GM19468 (cell line): ENCODE results near the gene YPEL4.
A peak's percentile ranks its signal among the peaks of the same experiment; 100 is the strongest.
"Not testable (repeated sequence)": the region's sequence is repeated elsewhere in the genome, so short reads cannot be mapped to it uniquely, and the experiment has no call there.

ENCODE experiments used
- ATAC-seq: cut with Tn5 transposase; IDR thresholded peaks from one replicate; pipeline ENCODE4 v1.9.1; 2021; ENCODE audit warnings: mild to moderate bottlenecking, moderate library complexity, moderate number of reproducible peaks; ENCODE audit not compliant: unreplicated experiment; ENCODE audit errors: extremely low read depth

Gene YPEL4, protein sequence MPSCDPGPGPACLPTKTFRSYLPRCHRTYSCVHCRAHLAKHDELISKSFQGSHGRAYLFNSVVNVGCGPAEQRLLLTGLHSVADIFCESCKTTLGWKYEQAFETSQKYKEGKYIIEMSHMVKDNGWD

DNA sequence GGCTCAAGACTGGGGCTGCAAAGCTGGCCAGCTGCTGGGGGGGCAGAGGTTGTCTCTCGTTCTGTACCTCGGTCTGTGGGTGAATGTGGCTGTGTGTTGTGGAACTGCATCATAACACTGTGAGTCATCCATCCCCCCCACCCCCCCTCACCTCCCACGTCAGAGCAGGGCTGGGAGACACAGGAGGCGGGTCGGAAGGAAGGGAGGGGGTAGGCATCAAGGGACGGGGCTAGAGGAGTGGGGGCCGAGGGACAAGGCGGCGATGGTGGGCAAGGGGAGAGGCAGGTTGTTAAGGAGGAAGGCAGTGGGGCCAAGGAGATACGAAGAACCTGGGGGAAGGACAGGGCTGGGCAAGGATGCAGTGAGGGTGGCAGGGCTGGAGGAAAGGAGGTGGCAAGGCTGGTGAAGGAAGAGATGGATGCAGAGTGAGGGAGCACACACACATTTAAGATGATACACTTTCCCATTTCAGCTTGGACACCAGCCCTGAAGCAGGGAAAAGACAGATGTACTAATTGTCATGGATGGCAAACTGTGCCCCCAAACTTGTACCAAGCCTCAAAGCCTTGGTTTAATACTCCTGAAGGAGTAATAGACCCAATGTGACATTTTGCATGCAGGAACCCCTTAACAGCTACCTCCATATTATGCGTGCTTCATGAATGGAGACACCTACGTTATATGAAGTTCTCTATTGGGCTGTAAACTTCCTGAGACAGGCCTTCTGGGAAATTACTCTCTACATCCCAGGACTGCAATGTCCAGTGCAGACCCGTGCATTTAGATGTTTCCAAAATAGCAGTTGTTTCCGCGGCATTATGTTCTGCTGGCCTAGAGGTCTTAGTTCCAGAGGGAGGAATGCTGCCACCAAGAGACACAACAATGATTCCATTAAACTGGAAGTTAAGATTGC, at the start of gene YPEL4:
TSS of gene YPEL4 (minus strand) at position 87 of the 913 bp plus-strand sequence. CDS start 2,805 bp downstream, outside the sequence.
- no peak for ATAC-seq

DNA sequence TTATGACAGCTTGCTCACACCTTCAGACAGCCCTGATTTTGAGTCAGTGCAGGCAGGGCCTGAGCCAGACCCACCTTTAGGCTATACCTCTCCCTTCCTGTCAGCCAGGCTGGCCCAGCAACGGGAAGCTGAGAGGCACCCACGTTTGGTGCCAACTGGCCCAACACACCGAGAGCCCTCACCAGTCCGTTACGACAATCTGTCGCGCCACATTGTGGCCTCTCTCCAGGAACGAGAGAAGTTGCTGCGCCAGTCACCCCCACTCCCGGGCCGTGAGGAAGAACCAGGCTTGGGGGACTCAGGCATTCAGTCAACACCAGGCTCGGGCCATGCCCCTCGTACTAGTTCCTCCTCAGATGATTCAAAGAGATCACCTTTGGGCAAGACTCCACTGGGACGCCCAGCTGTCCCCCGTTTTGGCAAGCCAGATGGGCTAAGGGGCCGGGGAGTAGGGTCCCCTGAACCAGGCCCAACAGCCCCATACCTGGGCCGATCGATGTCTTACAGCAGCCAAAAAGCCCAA, 49.2 kb upstream of the YPEL4 start:
- no peak for ATAC-seq

DNA sequence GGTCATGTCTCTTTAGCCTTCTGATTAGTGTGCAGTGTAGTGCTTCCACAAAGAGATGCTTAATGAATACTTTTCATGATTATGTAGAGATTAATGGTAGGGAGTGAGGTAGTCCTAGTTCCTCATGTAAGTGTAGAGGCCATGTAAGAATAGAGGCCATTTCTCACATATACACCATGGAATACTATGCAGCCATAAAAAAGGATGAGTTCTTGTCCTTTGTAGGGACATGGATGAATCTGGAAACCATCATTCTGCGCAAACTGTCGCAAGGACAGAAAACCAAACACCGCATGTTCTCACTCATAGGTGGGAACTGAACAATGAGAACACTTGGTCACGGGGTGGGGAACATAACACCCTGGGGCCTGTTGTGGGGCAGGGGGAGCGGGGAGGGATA, 40.8 kb upstream of the YPEL4 start:
- not testable (repeated sequence) for ATAC-seq

DNA sequence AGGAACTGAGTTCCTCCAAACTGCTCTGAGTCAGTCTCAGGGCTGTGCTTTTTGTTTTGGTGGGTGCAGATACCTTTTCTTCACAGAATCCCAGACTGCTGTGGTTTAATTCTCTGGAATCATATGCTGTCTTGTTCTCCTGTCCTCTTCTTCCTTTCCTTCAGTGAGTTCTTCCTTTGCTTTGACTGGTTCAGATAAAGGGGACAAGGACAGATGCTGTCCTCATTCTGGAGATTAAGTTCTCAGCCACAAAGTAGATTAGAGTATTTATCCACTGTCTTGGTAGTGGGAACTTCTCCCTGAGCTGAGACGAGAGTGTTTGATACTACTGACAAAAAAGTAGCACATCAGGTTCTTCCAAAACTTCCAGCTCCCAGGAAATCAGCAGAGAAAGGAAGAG, 31.5 kb upstream of the YPEL4 start:
- no peak for ATAC-seq

DNA sequence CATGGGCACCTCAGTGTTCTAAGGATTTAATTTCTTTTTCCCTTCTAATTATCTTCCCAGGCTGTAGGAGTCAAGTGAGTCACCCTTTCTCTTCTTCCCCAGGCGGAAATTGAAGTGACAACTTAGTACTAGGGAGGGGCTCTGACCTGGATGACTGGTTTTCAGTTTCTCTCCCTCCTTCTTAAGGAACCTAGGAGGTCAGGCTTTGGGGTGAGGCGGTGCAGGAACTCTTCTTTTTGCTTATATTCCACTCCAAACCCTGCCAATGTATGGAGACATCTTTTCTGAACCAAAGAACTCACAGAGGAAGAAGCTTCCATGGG, 30.8 kb upstream of the YPEL4 start:
- ATAC-seq: peak; percentile 40

DNA sequence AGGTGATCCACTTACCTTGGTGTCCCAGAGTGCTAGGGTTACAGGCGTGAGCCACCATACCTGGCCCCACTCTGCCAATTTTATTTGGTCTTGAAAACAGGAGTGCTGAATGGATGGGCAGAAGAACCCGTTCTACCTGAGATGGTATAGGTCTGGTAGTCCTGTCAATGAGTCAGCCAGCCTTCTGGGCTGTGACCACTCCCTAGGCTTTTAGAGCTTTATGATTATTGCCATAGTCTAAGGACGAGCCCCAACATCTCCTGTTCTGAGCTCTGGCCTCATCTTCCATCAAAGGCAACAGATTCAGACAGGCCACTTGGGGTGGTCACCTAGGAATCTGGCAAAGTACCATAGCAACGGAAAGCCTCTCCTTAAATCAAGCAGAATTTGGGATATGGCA, 29.7 kb upstream of the YPEL4 start:
- ATAC-seq: no peak

DNA sequence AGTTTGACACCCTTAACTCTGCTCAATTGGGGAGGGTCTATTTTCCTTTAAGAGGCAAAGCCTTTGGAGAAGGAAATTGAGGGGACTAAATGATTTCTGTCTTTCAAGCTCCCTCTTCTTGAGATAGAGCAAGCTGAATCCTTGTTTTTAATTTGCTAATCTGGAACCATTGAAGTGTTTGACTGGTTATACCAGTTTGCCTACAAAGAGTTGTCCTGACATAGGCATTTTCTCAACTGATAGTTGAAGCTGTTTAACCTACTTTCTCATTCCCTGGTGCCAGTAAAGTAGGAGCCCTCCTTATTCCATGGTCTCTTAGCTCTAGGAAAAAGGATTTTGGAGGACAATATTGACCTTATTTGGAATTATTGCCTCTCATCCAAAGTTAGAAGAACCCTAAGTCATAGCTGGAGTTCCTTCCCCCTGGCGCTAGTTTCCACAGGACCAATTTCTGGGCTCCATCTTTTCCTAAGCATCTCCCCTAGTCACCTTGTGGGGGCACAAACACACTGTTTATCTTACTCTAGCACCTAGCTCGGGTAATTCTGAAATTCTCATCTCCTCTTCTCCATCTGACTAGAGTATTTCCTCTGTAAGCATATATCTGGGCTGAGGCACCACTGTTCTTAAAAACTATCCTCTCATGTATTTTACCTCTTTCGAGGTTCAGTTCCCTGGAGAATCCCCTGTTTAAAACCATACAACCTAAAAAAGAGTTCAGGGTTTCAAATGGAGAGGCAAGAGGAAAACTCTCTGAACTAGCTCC, 25.6 kb upstream of the YPEL4 start:
- no peak for ATAC-seq

DNA sequence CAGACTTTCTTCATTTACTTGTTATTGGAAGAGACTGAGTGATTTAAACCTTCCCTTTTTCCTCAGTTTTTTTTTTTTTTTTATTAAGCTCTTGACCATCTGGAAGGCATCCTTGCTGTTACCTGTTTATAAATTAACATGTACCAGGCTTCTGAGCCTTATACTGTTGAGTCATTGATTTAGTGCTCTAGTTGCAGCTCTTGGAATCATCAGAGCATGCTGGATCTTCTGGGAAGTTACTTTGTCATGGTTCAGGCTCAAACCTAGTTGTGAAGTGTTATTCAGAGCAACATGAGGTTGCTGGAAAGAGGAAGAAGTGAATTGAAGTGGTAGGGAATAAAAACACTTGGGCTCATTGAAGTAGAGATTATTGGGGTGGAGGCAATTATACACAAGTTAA, 24.5 kb upstream of the YPEL4 start:
- no peak for ATAC-seq

DNA sequence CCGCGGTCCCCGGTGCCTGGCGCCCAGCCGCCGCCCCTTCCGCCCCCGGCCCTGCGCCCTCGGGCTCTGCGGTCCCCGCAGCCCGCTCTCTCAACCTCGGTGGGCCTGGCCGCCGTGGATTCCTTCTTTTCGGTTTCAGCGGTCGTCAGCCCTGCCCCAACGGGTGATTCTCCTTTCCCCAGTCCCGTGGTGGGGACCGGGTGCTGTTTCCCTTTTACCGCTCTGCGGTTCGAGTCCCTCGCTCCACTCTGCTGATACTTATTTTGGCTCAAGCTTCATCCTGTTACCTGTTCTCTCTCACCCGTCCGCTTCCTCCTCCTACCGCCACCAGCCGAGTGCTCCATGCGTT, 18.7 kb upstream of the YPEL4 start:
- no peak for ATAC-seq

DNA sequence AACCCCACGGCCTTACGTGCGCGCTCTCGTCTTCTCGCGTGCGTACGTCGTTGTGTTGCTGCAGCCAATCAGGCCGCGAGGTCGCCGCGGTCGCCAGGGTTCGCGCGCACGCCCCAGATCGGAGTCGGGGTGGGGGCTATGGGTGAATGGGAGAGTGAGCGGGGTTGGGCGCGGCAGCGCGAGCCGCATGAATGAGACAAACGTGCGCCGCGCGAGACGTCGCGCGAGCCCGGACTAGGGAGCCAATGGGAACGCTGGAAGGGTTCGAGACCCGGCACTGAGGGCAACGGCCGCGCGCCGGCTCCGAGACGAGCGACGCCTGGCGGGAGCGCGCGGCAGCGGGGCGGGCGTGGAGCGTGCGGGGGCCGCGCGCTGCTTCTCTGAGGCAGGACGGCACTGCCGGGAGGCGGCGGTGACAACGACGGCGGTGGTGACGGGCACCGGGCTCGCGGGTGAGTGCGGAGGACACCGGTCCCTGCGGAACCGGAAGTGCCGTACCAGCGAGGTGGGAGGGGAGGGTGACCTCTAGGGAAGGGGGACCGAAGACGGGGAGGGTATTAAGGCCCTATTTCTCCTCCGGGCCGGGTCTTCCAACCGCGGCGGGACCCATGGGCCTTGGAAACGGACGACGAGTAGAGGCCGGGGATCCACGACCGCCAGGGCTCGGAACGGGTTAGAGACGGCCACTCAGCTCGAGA, 18.2 kb upstream of the YPEL4 start, which contains the start of gene ZDHHC5:
TSS of gene ZDHHC5 (plus strand) at position 379 of the 698 bp plus-strand sequence. CDS start 4,977 bp downstream, outside the sequence.
- ATAC-seq: peak; percentile 95

DNA sequence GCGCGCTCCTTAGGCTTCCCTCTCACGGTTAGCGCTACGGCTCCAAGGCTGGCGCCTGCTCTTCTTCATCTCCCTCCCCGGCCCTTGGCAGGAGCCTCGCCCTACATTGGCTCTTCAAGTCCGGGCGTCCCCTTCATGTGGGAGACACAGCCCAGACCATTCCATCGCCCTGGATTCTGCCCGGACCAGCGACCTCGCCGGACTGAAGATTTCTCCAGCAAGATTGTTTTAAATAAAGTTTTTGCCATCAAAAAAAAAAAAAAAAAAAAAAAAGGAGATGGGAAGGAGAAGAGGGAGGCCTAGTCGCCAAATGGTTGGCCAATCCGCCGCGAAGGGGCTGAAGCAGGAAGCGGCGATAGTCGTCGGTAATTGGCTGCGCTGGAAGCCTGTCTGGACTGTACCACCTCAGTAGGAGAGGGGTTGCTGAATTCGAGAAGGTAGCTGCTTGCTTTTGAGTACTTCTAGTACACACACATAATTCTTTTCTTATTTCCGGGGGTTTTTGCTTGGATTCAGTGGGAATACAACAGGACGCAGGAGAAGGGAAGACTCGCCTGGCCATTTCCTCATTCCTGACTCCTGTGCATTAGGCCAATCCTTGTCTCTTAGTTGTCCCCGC, 17.5 kb upstream of the YPEL4 start:
- peak; percentile 26 for ATAC-seq

DNA sequence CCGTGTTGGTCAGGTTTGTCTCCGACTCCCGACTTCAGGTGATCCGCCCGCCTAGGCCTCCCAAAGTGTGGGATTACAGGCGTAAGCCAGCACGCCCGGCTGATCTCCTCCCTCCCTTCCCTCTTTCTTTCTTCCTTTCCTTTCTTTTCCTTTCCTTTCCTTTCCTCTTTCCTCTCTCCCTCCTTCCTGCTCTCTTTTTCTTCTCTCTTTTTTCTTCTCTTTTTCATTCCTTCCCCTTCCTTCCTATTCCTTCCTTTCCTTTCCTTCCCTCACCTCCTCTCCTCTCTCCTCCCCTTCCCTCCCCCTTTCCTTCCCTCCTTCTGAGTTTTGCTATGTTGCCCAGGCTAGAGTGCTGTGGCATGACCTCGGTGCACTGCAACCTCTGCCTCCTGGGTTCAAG, 14.3 kb upstream of the YPEL4 start:
- no peak for ATAC-seq

DNA sequence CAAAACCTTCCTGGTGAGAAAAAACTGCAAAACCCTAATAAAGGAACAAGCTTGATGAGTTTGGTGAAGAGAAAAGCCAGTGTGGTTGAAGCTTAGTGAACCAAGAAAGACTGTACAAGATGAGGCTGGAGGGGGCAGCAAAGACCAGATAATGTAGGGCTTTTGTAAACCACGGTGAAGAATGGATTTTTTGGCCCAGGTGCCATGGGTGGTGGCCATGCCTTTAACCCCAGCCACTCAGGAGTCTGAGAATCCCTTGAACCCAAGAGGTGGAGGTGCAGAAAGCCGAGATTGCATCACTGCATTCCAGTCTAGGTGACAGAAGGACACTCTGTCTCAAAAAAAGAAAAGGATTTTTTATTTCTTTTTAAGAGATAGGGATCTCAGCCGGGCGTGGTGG, 13.2 kb upstream of the YPEL4 start:
- ATAC-seq: no peak

DNA sequence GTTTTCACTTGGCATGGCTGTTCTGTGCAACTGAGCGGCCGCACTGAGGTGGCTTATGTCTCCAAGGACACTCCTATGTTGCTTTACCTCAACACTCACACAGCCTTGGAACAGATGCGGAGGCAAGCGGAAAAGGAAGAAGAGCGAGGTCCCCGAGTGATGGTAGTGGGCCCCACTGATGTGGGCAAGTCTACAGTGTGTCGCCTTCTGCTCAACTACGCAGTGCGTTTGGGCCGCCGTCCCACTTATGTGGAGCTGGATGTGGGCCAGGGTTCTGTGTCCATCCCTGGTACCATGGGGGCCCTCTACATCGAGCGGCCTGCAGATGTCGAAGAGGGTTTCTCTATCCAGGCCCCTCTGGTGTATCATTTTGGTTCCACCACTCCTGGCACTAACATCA, 10.0 kb upstream of the YPEL4 start:
- ATAC-seq: no peak

DNA sequence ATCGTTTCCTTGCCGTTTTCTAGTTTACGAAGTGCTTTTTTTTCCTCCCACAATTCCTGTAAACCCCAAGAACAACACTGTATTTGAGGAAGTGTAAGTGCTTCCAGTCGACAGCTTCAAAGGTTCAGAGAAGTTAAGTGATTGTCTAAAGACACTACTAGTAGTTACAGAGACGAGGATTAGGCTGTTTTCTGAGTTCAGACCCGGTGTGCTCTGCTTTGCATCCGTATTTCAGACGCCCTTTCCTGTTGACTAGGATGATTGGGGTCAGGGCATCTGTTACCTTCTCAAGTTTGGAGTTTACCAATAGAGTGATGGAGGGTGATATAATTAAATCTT, 8.3 kb upstream of the YPEL4 start:
- no peak for ATAC-seq

DNA sequence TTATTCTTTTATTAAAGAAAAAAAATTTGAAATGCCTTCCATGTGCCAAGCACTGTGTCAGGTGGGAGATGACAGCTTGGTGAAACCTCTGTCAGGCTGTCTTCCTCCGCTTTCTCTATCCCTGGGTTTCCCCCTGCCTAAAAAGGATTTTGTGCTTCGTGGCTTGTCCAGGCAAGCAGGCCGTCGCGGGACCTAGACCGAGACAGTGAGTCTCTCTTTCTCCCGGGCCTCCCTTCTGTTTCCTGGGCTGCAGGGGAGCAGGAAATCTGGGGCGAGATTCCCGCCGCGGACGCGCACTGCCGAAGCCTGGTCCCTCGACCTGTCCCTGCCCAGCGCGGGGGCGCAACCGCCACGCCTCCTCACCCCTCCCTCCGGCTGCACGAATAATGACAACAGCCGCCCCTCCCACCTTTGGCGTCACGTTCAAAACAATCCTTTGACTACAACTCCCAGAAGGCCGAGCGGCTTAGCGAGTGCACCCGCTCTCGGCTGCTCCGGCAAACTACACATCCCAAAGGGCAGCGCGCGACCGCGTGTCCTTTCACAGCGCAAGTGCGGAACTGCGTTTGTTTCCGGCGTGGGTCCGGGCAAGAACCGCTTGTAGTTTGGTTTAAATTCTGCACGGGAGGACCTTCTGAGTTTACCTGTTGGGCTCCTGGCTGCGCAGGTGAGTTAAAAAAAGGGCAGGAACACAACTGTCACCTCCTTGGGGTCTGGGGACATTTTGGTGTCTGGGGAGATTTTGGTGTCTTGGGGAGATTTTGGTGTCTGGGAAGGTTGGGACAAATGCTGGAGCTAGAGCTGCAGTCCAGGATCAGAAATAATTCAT, 7.7 kb upstream of the YPEL4 start, which contains the start of gene CLP1:
TSS of gene CLP1 (plus strand) at position 569 of the 829 bp plus-strand sequence. CDS start 1,715 bp downstream, outside the sequence.
- peak; percentile 99 for ATAC-seq

DNA sequence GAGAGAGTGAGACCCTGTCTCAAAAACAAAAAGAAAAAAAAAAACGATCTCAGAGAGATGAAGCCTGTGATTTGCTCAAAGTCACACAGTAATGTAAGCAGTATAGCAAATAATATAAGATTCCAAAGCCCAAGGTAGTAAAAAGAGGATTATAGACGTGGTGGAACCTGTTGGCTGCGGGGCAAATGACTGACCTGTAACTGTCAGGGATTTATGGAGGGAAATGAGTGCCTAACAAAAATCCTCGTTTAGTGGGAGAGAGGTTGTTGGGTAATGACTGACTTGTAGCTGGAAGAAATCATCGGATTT, 7.1 kb upstream of the YPEL4 start:
- ATAC-seq: no peak

DNA sequence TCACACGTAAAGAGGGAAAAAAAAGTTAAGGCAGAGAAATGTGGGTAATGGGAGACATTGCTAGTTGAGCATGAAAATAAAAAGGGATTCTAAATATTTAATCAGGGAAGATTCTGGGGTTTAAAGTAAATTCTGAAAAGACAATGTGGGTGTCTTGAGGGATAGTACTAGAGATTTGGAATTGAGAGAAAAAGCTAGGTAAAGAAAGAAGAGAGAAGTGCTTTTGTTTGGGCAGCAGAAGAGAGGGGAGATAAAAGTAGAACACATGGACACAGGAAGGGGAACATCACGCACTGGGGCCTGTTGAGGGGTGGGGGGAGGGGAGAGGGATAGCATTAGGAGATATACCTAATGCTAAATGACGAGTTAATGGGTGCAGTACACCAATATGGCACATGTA, 3.5 kb upstream of the YPEL4 start:
- ATAC-seq: no peak

DNA sequence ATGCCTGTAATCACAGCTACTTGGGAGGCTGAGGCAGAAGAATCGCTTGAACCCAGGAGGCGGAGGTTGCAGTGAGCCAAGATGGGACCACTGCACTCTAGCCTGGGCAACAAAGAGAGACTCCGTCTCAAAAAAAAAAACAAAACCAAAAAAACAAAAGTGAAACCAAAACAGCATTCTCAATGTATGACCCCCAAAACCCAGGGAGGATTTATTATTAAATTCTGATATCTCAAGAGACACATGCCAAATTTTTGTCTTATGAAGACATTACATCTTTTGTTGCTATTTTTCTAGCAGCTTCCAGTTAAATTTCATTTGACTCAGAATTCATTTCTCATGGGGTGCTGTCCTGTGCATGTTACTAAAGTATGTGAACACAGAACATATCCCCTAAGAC, 3.0 kb upstream of the YPEL4 start:
- ATAC-seq: no peak
